NCI-H2227 (cell line): ENCODE measurements around the gene MTOR.
A peak's percentile ranks its signal among the peaks of the same experiment; 100 is the strongest.

Experiments used
- DNase-seq: peaks from one replicate; lab custom pipeline; 2025; ENCODE audit not compliant: unreplicated experiment; lab: John Stamatoyannopoulos, UW

The MTOR gene

DNA sequence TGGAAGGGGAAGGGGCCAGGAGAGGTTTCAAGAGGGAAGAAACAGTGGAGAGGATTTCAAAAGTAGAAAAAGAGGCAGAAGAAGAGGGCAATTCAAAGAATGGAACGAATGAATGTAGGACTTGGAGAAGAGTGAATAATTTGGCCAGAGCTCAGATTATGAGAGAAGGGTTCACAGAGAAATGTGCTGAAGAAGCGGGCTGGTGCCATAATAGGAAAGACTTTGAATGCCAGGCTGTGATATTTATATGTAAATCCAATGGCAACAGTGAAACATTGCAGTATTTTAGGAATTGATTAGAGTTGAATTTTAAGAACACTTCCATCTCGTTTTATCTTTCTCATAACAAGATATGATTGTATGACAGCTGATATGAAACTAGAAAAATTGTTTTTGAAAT is 109.2 kb downstream of the MTOR start:
- DNase-seq, result no peak

- no peak for DNase-seq
Observed at GRCh38 chr1:11152755-11153154, 109.6 kb downstream of the MTOR start.

DNA sequence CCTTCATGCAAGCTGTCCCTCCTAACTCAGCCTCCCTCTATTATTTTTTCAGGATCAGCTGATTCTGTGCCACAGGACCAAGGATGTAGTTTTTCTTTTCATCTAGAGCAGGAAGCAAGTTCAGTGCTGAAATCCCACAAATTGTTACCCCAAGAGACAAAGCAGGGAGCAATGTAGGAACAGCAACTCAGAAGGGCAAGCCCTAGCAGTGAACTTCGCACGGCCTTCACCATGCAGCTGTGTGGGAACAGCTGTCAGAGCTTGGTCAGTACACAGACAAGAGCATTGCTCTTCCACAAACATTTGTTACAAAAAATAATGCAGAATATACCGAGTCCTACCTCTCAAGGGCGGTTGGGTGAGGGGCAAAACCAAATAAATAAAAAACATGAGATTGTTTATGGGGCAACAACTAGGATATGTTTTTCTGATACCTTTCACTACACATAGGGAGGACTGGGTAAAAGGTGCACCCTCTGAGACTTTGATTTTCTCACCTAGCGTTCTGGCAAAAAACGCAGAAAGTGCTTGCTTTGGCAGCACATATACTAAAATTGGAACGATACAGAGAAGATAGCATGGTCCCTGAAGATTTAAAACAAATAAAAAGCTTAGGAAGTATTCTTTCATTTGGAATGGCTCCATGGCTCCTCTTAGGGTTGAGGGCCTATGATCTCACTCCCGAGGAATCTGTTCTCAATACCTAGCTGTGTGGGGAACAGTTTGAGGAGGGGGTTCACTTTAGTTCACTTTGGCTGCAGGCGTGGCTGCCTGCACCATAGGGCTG is 110.3 kb downstream of the MTOR start:
- DNase-seq, result no peak

DNA sequence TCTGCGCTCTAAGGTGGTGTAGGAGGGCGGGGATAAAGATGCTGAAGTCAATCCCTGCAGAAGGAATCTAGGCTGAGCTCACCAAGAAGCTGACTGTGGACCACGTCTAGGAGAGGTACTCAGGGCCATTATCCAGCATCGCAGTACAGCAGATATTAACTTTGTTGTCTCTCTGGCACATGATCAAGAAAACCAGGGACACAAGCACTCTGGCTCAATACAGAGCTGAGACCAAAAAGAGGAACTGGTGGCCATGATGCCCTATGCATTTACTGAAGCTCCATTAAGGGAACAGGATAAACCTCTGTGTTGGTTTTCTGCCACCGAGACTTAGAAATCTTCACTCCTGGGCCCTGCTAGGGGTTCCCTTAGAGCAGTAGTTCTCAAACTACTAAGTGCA is 111.2 kb downstream of the MTOR start:
- DNase-seq, result no peak

DNA sequence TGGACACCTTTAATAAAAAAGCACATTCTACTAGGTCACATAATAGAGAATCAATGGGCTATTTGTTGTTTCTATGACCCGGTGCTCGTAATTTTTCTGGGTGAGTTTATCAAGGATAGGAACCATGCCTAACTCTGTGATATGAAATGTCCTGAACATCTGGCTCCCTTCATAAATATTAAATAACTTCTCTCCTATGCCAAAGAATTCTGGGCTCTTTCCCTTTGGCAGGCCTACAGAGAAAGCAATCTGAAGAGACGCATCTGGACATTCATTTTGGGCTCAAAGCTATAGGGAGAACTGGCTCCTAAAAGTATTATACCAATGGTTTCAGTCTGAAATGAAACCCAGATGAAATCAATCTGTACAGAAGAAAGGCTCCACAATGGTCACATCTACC is 112.0 kb downstream of the MTOR start:
- no peak for DNase-seq

GRCh38 chr1:11147197-11147770 is 115.1 kb downstream of the MTOR start:
- DNase-seq, result peak; percentile 56

DNA sequence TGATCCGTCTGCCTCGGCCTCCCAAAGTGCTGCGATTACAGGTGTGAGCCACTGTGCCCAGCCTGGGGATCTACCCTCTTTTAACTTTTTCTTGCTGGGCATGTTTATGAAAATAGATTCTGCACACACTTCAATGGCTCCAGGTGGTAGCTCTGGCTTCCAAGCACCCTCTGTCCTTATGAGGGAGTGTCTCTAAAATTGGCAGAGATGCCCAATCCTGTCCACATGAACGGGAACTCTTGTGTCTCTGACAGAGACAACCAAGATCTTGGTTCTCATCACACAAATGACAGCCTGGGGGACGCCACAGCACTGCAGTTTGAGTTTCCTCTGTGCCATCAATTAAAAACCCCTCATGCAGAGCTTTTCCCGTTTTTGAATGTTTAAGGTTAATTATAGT is 116.6 kb downstream of the MTOR start:
- DNase-seq, result no peak

DNA sequence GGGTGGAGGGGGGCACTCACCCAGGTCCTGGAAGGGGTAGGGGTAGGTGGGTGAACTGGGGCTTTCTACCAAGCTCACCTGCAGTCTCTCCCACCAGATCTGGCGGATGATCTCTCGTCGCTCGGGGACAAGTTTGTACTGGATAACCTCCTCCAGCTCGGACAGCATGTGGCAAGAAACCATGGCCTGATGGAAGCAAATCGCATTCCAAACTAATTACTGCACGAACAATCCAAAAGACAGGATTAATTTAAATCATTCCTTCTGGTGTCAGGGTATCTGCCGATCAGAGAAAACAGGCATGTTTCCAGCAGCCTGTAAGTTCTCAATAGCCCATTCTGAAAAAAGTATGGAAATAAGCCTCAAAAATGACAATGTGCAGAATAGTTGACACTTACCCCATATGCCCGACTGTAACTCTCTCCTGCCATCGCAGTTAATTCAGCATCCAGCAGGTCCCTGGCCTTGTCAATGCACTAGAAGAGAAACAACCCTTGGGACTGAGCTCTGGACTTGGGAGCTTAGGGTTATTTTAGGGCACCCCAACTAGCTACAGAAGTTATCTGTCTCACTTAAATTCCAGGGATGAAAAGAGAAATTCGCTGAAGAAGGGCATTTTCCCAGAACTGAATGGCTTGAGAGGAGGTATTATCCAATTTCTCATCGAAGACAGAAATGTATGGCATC is 117.6 kb downstream of the MTOR start:
- no peak for DNase-seq

- no peak for DNase-seq
Observed at GRCh38 chr1:11143907-11144306, 118.4 kb downstream of the MTOR start.

- DNase-seq, result no peak
Observed at GRCh38 chr1:11143401-11143800, 119.0 kb downstream of the MTOR start.

- DNase-seq, result no peak
Observed at GRCh38 chr1:11142618-11143391, 119.5 kb downstream of the MTOR start.

GRCh38 chr1:11138952-11139351 is 123.4 kb downstream of the MTOR start:
- no peak for DNase-seq

DNA sequence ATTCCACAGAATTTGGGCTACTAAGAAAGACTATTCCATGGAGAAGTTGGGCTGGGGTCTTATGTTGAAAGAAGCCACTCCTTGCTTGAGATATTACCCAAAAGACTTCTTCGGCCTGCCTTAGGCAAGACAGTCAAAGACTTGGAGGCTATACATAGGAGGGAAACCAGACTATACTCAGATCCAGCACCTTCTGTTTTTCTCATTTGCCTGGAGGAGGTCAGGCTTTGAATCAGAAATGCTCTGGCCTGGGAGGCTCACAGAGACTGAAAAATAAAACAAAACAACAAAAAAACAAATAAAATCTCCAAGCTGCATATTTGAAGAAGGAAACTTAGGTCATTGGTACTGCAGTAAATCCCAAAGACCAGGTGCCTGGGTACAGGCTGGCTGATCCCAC is 124.3 kb downstream of the MTOR start:
- DNase-seq, result no peak

DNA sequence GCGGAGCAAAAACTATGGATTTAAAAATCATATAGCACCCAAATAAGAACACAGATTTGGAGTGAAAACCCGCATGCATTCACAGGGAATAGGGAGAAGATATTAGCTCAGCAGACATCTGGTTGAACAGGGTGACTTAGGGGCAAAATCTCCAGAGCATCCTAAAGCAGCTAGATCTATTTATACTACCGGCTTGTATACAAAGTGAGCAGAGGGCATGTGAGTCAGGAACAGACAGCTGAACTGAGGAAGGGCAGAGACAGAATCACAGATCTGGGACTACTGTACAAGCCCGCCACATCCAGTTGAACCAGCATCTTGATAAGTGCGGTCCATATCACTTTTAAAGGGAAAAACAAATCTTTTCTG is 127.5 kb downstream of the MTOR start:
- DNase-seq, result no peak

DNA sequence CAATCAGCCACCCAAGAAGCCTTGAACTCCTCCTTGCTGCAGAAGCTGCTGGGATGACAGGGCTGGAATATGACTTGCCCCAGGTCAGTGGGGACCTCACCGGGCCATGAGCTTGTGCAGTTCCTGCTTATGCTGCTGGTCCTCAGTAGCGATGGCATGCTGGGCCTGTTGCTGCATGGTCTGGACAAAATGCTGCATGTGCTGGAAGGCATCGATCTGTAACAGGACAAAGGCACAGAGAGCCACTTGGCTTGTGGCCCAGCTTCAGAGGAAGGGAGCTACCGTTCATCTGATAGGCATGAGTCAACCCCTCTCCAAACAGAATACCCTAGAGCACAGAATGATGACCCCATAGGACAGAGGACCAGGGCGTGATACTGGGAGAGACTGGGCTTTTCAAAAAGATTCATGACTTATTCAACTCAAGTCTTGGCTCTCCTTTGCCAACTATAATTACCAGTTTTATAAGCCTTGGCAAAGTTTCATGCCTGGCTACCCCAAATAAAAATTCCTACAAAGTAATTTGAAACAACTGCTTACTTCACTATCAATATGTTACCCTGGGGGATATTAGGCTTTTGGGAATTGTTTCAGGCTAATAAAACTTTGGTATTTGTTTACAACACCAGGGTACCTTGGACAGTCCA is 128.0 kb downstream of the MTOR start:
- DNase-seq, result no peak

GRCh38 chr1:11132563-11133293 is 129.6 kb downstream of the MTOR start:
- DNase-seq, result no peak

DNA sequence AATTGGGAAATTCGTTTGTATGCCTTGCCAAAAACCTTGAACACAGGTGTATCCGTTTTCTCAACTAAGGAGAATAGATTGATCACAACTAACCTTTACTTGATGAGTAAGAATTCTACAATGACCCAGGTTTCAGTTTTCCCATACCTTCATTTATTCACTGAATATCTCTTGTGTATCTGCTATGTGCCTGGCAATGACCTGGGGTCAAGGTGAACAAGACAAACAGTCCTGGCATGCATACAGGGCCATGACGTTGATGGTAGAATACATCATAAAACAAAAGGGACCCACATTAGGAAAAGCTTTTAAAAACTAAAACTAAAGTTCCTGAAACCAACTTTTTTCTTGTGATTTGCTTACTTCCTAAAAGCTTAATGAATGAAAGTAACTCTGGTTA is 130.5 kb downstream of the MTOR start:
- no peak for DNase-seq

DNA sequence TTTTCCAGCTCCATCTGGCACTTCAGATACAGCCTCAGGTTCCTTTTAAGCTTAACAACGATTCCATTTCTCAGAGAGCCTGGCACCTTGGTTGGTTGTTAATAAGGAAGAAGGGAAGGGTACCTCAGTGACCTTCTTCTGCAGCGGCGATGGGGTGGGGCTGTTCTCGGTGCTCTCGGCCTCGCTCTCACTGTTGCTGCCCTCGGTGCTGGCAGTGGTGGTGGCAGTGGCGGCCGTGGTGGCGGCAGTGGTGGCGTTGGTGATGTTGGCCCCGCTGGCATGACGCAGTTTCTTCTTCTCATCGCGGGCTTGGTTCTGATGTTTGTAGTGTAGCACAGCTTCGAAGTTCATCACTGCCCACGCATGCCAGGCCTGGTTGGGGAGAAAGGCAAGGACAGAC is 131.9 kb downstream of the MTOR start:
- no peak for DNase-seq

DNA sequence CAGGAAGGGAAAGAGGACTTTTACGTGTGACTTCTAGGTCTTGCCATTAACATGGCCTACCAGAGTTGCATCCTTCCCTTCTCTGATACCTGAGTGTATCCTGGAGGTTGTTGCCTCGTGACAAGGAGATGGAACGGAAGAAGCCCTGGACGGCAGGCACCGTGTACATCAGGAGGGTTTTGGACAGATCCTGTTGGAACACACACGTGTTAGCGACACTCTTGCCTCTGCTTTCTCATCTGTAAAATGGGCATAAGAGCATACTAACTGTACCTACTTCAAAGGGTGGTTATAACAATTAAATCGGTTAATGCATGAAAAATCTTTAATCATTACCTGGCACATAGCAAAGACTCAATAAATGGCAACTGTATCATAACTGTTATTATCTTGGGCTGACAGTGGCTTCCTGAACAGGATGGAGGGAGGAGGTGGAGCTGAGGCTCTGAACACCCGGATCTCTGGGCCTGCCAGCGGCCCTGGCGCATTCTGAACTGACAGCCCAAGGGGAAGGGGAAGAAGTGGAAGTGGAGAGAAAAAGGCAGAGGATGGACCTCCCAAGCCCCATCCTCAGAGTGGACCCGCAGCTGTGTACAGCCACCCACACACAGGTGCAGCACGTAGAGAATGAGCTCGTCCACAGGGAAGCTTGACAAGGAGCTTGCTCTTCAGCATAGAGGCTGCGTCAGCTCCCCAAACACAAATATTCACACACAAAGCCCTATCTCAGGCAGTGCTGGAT is 132.5 kb downstream of the MTOR start:
- no peak for DNase-seq

DNA sequence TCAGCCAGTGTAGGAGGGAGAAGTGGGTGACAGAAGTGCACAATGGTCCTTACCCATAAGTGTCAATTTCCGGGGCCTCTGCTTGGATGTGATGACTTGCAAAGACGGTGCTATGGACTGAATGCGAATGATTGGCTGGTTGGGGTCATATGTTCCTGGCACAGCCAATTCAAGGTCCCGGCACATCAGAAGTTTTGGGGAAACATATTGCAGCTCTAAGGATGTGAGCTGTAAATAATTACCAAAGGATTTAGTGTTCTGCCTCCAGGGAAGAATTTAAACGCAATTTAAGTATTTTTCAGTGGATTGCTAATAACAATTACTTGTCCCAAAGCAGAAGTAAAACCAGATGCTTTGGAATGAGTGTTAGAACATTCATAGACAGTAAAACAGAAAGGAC is 135.8 kb downstream of the MTOR start:
- no peak for DNase-seq
